NCI-H1930 (cell line): ENCODE measurements around the gene CALCB.

Experiments
- DNase-seq, 2 experiments: peaks; one replicate each; lab custom pipeline; 2025; lab: John Stamatoyannopoulos, UW

The CALCB gene

GRCh38 chr11:15074206-15075161, 1.1 kb downstream of the CALCB start:
- peak; percentile 86 to 88 for DNase-seq

GRCh38 chr11:15075162-15075526, 1.8 kb downstream of the CALCB start:
- no peak for DNase-seq

- no peak for DNase-seq
Observed at GRCh38 chr11:15091175-15091574, 17.8 kb downstream of the CALCB start.

GRCh38 chr11:15091625-15092024, 18.2 kb downstream of the CALCB start:
- DNase-seq, result no peak

GRCh38 chr11:15093432-15093831, 20.0 kb downstream of the CALCB start:
- no peak for DNase-seq

- no peak for DNase-seq
Observed at GRCh38 chr11:15095736-15096228, 22.4 kb downstream of the CALCB start.

GRCh38 chr11:15097411-15097810, 24.0 kb downstream of the CALCB start:
- DNase-seq, result no peak

GRCh38 chr11:15099267-15099666, 25.9 kb downstream of the CALCB start:
- no peak for DNase-seq

- peak in 1 of 2 experiments; percentile 61 for DNase-seq
Observed at GRCh38 chr11:15101072-15101709, 27.8 kb downstream of the CALCB start.

GRCh38 chr11:15104166-15104565, 30.8 kb downstream of the CALCB start:
- no peak for DNase-seq

GRCh38 chr11:15106201-15106965, 33.0 kb downstream of the CALCB start:
- no peak for DNase-seq

- DNase-seq, result no peak
Observed at GRCh38 chr11:15107730-15108515, 34.5 kb downstream of the CALCB start.

GRCh38 chr11:15108592-15109130, 35.3 kb downstream of the CALCB start:
- no peak for DNase-seq

GRCh38 chr11:15109602-15110001, 36.2 kb downstream of the CALCB start:
- no peak for DNase-seq

- no peak for DNase-seq
Observed at GRCh38 chr11:15111215-15111614, 37.8 kb downstream of the CALCB start.

- DNase-seq, result no peak
Observed at GRCh38 chr11:15112131-15112541, 38.7 kb downstream of the CALCB start.

- no peak for DNase-seq
Observed at GRCh38 chr11:15113381-15113780, 40.0 kb downstream of the CALCB start.

- no peak for DNase-seq
Observed at GRCh38 chr11:15114501-15115475, 41.4 kb downstream of the CALCB start, which contains the start of gene INSC. Gene INSC (plus strand): TSS chr11:15114923. CDS start chr11:15149175, 34,252 bp downstream.

GRCh38 chr11:15115686-15116085, 42.3 kb downstream of the CALCB start:
- no peak for DNase-seq

GRCh38 chr11:15117751-15118150, 44.4 kb downstream of the CALCB start:
- DNase-seq, result no peak
